ENCODE measurements around the gene GTF3C5. TPM values are rescaled to one million over a fixed set of nuclear protein-coding genes. Genes with fewer than 3 reads are reported as not detected.
A peak's percentile ranks its signal among the peaks of the same experiment; 100 is the strongest.

The GTF3C5 gene
- total RNA-seq, 4 donors from 2014 or later: 43.5 to 51.5 (median 48.9) TPM

GRCh38 chr9:133103183-133103986 is 72.6 kb downstream of the GTF3C5 start:
- no peak for TF ChIP-seq POLR2AphosphoS5 (IDR thresholded peaks at IDR 0.05)
- TF ChIP-seq EP300 (IDR thresholded peaks at IDR 0.05): no peak
- TF ChIP-seq CTCF (IDR thresholded peaks at IDR 0.05): peak in 3 of 4 experiments; percentile 94 to 98 (median 97)
- TF ChIP-seq POLR2A (IDR thresholded peaks at IDR 0.05): no peak
- peaks cover 0 to 100% of the 10 kb centered on the region in 2 donors for H3K36me3 ChIP-seq
- 0% methylated on average over 1 of the region's 14 CpGs; no CpG with 5 or more reads in 1 of the 2 donors for WGBS, 2 donors (ENCODE audit: low coverage in 1 of 2)
- no peak overlapping the region for H3K27ac ChIP-seq
- no peaks in the 10 kb centered on the region for H3K27me3 ChIP-seq
- no peak overlapping the region for H3K4me3 ChIP-seq
- peaks cover 0 to 9% (median 0%) of the 10 kb centered on the region in 3 donors for H3K4me1 ChIP-seq
- peak; percentile 71 for ATAC-seq
- no peaks in the 10 kb centered on the region for H3K9me3 ChIP-seq

- ATAC-seq: no peak
- Histone ChIP-seq H3K27me3 (no peaks in the 10 kb centered on the region), H3K4me3 (no peak overlapping the region), H3K4me1 (peaks cover 0 to 9% (median 0%) of the 10 kb centered on the region in 3 donors), H3K27ac (no peak overlapping the region), H3K9me3 (no peaks in the 10 kb centered on the region), H3K36me3 (peaks cover 0 to 100% of the 10 kb centered on the region in 2 donors)
- 82% methylated on average over 3 of the region's 12 CpGs; no CpG with 5 or more reads in 1 of the 2 donors for WGBS, 2 donors (ENCODE audit: low coverage in 1 of 2)
- TF ChIP-seq POLR2AphosphoS5 (IDR thresholded peaks at IDR 0.05) (no peak), POLR2A (IDR thresholded peaks at IDR 0.05) (no peak), EP300 (IDR thresholded peaks at IDR 0.05) (no peak), CTCF (IDR thresholded peaks at IDR 0.05) (no peak)
These were observed 73.2 kb downstream of the GTF3C5 start for GRCh38 chr9:133103987-133104505.

GRCh38 chr9:133104718-133105460 is 74.1 kb downstream of the GTF3C5 start:
- 53 to 70% methylated on average over 3 to 4 of the region's 15 CpGs for WGBS, 2 donors (ENCODE audit: low coverage in 1 of 2)
- no peaks in the 10 kb centered on the region for H3K9me3 ChIP-seq
- H3K36me3 ChIP-seq: peaks cover 0 to 100% of the 10 kb centered on the region in 2 donors
- TF ChIP-seq POLR2AphosphoS5 (IDR thresholded peaks at IDR 0.05): no peak
- H3K27me3 ChIP-seq: no peaks in the 10 kb centered on the region
- H3K27ac ChIP-seq: no peak overlapping the region
- no peak overlapping the region for H3K4me3 ChIP-seq
- ATAC-seq: no peak
- H3K4me1 ChIP-seq: peaks cover 0 to 9% (median 0%) of the 10 kb centered on the region in 3 donors

GRCh38 chr9:133105461-133105770 is 74.6 kb downstream of the GTF3C5 start:
- Histone ChIP-seq H3K27me3 (no peaks in the 10 kb centered on the region), H3K4me3 (no peak overlapping the region), H3K9me3 (no peaks in the 10 kb centered on the region), H3K4me1 (peaks cover 0 to 9% (median 0%) of the 10 kb centered on the region in 3 donors), H3K27ac (no peak overlapping the region), H3K36me3 (peaks cover 0 to 100% of the 10 kb centered on the region in 2 donors)
- TF ChIP-seq EP300 (IDR thresholded peaks at IDR 0.05): no peak
- TF ChIP-seq POLR2AphosphoS5 (IDR thresholded peaks at IDR 0.05): no peak
- no peak for TF ChIP-seq POLR2A (IDR thresholded peaks at IDR 0.05)
- no peak for TF ChIP-seq CTCF (IDR thresholded peaks at IDR 0.05)
- 100% methylated on average over 2 of the region's 7 CpGs; no CpG with 5 or more reads in 1 of the 2 donors for WGBS, 2 donors (ENCODE audit: low coverage in 1 of 2)
- ATAC-seq: no peak

GRCh38 chr9:133106511-133107244 is 75.9 kb downstream of the GTF3C5 start:
- H3K9me3 ChIP-seq: no peaks in the 10 kb centered on the region
- H3K4me1 ChIP-seq: peaks cover 0 to 11% (median 0%) of the 10 kb centered on the region in 3 donors
- H3K4me3 ChIP-seq: no peak overlapping the region
- no peaks in the 10 kb centered on the region for H3K27me3 ChIP-seq
- 83% methylated on average over 1 of the region's 17 CpGs; no CpG with 5 or more reads in 1 of the 2 donors for WGBS, 2 donors (ENCODE audit: low coverage in 1 of 2)
- no peak for ATAC-seq
- no peak overlapping the region for H3K27ac ChIP-seq
- peaks cover 0 to 100% of the 10 kb centered on the region in 2 donors for H3K36me3 ChIP-seq
- TF ChIP-seq POLR2A (IDR thresholded peaks at IDR 0.05): no peak
- no peak for TF ChIP-seq POLR2AphosphoS5 (IDR thresholded peaks at IDR 0.05)
- TF ChIP-seq CTCF (IDR thresholded peaks at IDR 0.05): no peak
- TF ChIP-seq EP300 (IDR thresholded peaks at IDR 0.05): no peak
